ENCODE measurements around the gene UBE2G1. TPM values are rescaled to one million over a fixed set of nuclear protein-coding genes. Genes with fewer than 3 reads are reported as not detected.

UBE2G1 gene
- total RNA-seq, 1 donor from 2014 or later, result 80.0 TPM

- Mint-ChIP-seq H3K27ac (ENCODE audit: unreplicated experiment) (no peak overlapping the region), H3K4me3 (ENCODE audit: unreplicated experiment) (no peak overlapping the region)
- TF ChIP-seq, protein P1, sequence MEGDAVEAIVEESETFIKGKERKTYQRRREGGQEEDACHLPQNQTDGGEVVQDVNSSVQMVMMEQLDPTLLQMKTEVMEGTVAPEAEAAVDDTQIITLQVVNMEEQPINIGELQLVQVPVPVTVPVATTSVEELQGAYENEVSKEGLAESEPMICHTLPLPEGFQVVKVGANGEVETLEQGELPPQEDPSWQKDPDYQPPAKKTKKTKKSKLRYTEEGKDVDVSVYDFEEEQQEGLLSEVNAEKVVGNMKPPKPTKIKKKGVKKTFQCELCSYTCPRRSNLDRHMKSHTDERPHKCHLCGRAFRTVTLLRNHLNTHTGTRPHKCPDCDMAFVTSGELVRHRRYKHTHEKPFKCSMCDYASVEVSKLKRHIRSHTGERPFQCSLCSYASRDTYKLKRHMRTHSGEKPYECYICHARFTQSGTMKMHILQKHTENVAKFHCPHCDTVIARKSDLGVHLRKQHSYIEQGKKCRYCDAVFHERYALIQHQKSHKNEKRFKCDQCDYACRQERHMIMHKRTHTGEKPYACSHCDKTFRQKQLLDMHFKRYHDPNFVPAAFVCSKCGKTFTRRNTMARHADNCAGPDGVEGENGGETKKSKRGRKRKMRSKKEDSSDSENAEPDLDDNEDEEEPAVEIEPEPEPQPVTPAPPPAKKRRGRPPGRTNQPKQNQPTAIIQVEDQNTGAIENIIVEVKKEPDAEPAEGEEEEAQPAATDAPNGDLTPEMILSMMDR (IDR thresholded peaks at IDR 0.05), result no peak
Measured at GRCh38 chr17:4267402-4267801, 99.1 kb downstream of the UBE2G1 start.

GRCh38 chr17:4266550-4266949, 99.9 kb downstream of the UBE2G1 start:
- Mint-ChIP-seq H3K27me3 (ENCODE audit: low read depth) (no peaks in the 10 kb centered on the region), H3K4me3 (ENCODE audit: unreplicated experiment) (no peak overlapping the region), H3K9me3 (ENCODE audit: low read depth) (no peaks in the 10 kb centered on the region), H3K27ac (ENCODE audit: unreplicated experiment) (no peak overlapping the region), H3K4me1 (ENCODE audit: low read depth) (peaks cover 30% of the 10 kb centered on the region), H3K36me3 (ENCODE audit: low read depth) (peaks cover 4% of the 10 kb centered on the region)
- no peak for DNase-seq (ENCODE audit: low spot score)
- TF ChIP-seq, protein P1 (IDR thresholded peaks at IDR 0.05), result no peak

More at GRCh38 chr17:4267402-4267801, 99.1 kb downstream of the UBE2G1 start:
- Mint-ChIP-seq H3K9me3 (ENCODE audit: low read depth) (no peaks in the 10 kb centered on the region), H3K36me3 (ENCODE audit: low read depth) (peaks cover 6% of the 10 kb centered on the region), H3K4me1 (ENCODE audit: low read depth) (peaks cover 24% of the 10 kb centered on the region), H3K27me3 (ENCODE audit: low read depth) (no peaks in the 10 kb centered on the region)
- no peak for DNase-seq (ENCODE audit: low spot score)

DNA sequence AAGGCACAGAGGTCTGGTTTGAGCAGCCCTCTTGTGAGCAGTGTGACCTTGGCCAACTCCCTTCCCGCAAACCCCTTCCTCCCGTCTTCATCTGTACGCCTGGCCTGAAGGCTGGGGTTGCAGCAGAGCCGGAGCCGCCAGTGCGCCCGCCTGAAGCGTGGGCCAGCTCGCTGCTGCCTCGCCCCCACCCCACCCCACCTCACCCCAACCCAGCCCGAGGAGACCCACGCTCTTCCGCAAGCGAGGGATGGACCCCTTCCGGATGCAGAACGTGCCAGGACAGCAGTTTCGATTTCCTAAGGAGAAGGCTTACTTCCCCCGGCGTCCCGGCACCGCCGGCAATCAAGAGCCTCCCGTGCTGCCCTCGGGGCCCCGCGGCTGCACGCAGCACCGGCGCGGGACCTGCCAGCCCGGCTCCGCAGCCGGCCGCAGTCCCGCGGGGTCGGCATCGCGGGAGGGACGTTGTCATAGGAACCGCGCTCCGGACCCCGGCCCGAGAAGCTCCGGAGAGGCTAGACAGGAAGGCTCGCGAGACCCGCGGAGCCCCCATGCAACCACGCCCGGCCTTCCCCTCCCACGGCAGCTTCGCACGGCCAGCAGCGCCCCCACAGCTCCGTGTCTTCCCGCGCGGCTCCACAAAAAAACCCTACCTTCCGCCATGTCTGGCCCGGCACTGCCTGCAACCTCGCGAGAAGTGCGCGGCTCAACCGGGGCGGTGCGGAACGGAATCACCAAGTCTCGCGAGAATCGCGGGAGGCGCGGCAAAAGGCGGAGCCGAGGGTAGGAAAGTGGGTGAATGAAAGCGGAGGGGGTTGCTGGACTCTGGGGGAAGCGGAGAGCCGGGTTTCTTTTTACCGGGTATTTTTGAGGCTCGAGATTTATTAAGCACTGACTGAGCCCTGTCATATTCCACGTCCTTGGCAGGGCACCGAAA, 102.9 kb downstream of the UBE2G1 start, which contains the start of gene ANKFY1:
TSS of gene ANKFY1 (minus strand) at position 698 of the 934 bp plus-strand sequence. CDS start at position 660, 38 bp downstream.
- peak within 1 kb of the TSS; percentile 87 for H3K4me3 Mint-ChIP-seq (ENCODE audit: unreplicated experiment)
- peak within 1 kb of the TSS; percentile 88 for H3K27ac Mint-ChIP-seq (ENCODE audit: unreplicated experiment)
- peak; percentile 98 for DNase-seq (ENCODE audit: low spot score)

DNA sequence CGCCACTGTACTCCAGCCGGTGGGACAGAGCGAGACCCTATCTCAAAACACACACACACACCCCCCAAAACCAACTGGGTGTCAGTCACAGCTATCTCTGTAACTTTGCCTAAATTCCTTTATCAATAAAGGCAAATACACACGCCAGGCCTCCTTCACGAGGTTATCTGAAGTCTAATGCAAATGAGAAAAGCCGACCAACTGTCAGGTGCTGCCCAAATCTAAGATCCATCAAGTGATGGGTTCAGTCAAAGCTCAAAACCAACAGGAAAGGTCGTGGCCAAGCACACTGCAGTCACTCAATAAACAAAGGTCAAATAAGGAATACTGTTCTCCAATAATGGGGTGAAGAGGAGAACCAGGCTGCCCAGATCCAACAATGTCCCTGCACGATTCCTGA, 103.8 kb downstream of the UBE2G1 start:
- Mint-ChIP-seq H3K27ac (ENCODE audit: unreplicated experiment) (peak overlapping the region; percentile 66), H3K4me3 (ENCODE audit: unreplicated experiment) (peak overlapping the region; percentile 87), H3K4me1 (ENCODE audit: low read depth) (peaks cover 33% of the 10 kb centered on the region), H3K27me3 (ENCODE audit: low read depth) (no peaks in the 10 kb centered on the region), H3K36me3 (ENCODE audit: low read depth) (peaks cover 2% of the 10 kb centered on the region), H3K9me3 (ENCODE audit: low read depth) (no peaks in the 10 kb centered on the region)
- TF ChIP-seq, protein P1 (IDR thresholded peaks at IDR 0.05), result no peak
- DNase-seq (ENCODE audit: low spot score), result no peak

More for the DNA sequence above, 102.9 kb downstream of the UBE2G1 start, which contains the start of gene ANKFY1:
- Mint-ChIP-seq H3K4me1 (ENCODE audit: low read depth) (peaks cover 33% of the 10 kb centered on the region), H3K9me3 (ENCODE audit: low read depth) (no peaks in the 10 kb centered on the region), H3K36me3 (ENCODE audit: low read depth) (peaks cover 2% of the 10 kb centered on the region), H3K27me3 (ENCODE audit: low read depth) (no peaks in the 10 kb centered on the region)
- TF ChIP-seq, protein P1 (IDR thresholded peaks at IDR 0.05), result peak; percentile 58

- Mint-ChIP-seq H3K4me1 (ENCODE audit: low read depth) (peaks cover 42% of the 10 kb centered on the region), H3K36me3 (ENCODE audit: low read depth) (peaks cover 1% of the 10 kb centered on the region), H3K9me3 (ENCODE audit: low read depth) (no peaks in the 10 kb centered on the region), H3K27me3 (ENCODE audit: low read depth) (no peaks in the 10 kb centered on the region), H3K27ac (ENCODE audit: unreplicated experiment) (peak overlapping the region; percentile 6), H3K4me3 (ENCODE audit: unreplicated experiment) (no peak overlapping the region)
- TF ChIP-seq, protein P1 (IDR thresholded peaks at IDR 0.05), result no peak
- DNase-seq (ENCODE audit: low spot score), result no peak
Measured at GRCh38 chr17:4261452-4261851, 105.0 kb downstream of the UBE2G1 start.

Data from chondrocyte (in vitro differentiated cells).